OCI-LY7 (cell line): ENCODE measurements around the gene HCAR1. TPM values are rescaled to one million over a fixed set of nuclear protein-coding genes. Genes with fewer than 3 reads are reported as not detected.
A peak's percentile ranks its signal among the peaks of the same experiment; 100 is the strongest.

Source experiments
- BruUV-seq: library from RNA; stranded (reverse); fragments of 400-500 nt; replicated peaks from 2 replicates; lab custom pipeline; 2021; lab: Mats Ljungman, UMichigan
- CTCF ChIA-PET: fragments of 300-600 bp; sonication (Branson Sonifier 250); formaldehyde crosslinking; loops from one replicate; lab custom pipeline; 2022; ENCODE audit warnings: antibody characterized with exemption; ENCODE audit not compliant: unreplicated experiment; lab: Charles Lee
- POLR2A ChIA-PET: fragments of 300-600 bp; sonication (Branson Sonifier 250); formaldehyde crosslinking; loops from one replicate; lab custom pipeline; 2022; ENCODE audit warnings: antibody characterized with exemption; lab: Charles Lee
- DNase-seq: peaks from one replicate; pipeline ENCODE4 v3.0.0-alpha.2; 2015; ENCODE audit warnings: low spot score
- H2AFZ ChIP-seq: fragments of 200-600 bp; sonication (generic), shearing (Covaris generic); 2 replicates; pipeline ENCODE4 v1.6.1; 2014; ENCODE audit warnings: mild to moderate bottlenecking, antibody characterized with exemption, low read length, moderate library complexity
- H3K27ac ChIP-seq: fragments of 200-600 bp; sonication (generic); 2 replicates; pipeline ENCODE4 v1.5.1; 2014; ENCODE audit warnings: mixed run types, low read depth, mild to moderate bottlenecking, moderate library complexity, low read length, inconsistent platforms; ENCODE audit not compliant: poor library complexity, severe bottlenecking
- H3K36me3 ChIP-seq: fragments of 200-600 bp; sonication (generic); 2 replicates; pipeline ENCODE4 v1.6.1; 2014; ENCODE audit warnings: mild to moderate bottlenecking, antibody characterized with exemption, low read length, moderate library complexity, mixed read lengths; ENCODE audit not compliant: insufficient read depth
- H3K4me1 ChIP-seq: fragments of 200-600 bp; sonication (generic); 2 replicates; pipeline ENCODE4 v1.5.1; 2014; ENCODE audit warnings: mild to moderate bottlenecking, low read length; ENCODE audit not compliant: insufficient read depth, poor library complexity, severe bottlenecking
- H3K4me2 ChIP-seq: fragments of 200-600 bp; sonication (generic); 2 replicates; pipeline ENCODE4 v1.6.1; 2014; ENCODE audit warnings: mild to moderate bottlenecking, low read length
- H3K4me3 ChIP-seq: fragments of 200-600 bp; sonication (generic); 2 replicates; pipeline ENCODE4 v1.5.1; 2014; ENCODE audit warnings: mild to moderate bottlenecking, low read depth, low read length; ENCODE audit not compliant: poor library complexity, severe bottlenecking
- H3K79me2 ChIP-seq: fragments of 200-600 bp; sonication (generic); 2 replicates; pipeline ENCODE4 v1.6.1; 2016; ENCODE audit warnings: low read depth, mild to moderate bottlenecking, low read length, moderate library complexity, mixed read lengths; ENCODE audit not compliant: insufficient read depth
- H3K9me2 ChIP-seq: fragments of 200-600 bp; sonication (generic); 2 replicates; pipeline ENCODE4 v1.6.1; 2016; ENCODE audit warnings: mild to moderate bottlenecking, low read length, mixed read lengths; ENCODE audit not compliant: insufficient read depth
- H3K9me3 ChIP-seq: fragments of 200-600 bp; sonication (generic); 2 replicates; pipeline ENCODE4 v1.6.1; 2014; ENCODE audit warnings: mild to moderate bottlenecking, mixed run types, low read length, mixed read lengths
- H4K20me1 ChIP-seq: fragments of 200-600 bp; sonication (generic); 2 replicates; pipeline ENCODE4 v1.6.1; 2014; ENCODE audit warnings: mild to moderate bottlenecking, antibody characterized with exemption, low read length, moderate library complexity, mixed read lengths; ENCODE audit not compliant: insufficient read depth
- EZH2phosphoT487 ChIP-seq: fragments of 200-600 bp; sonication (generic); IDR thresholded peaks from 2 replicates; pipeline ENCODE4 v1.6.1; 2018; ENCODE audit warnings: low read depth, borderline replicate concordance, mild to moderate bottlenecking, mixed run types, antibody characterized with exemption, low read length, moderate library complexity, mixed read lengths
- intact Hi-C: fragments of 100-400 bp; cut with micrococcal nuclease; formaldehyde crosslinking; loops from one replicate; pipeline ENCODE4 v1.10.0; 2022; ENCODE audit not compliant: unreplicated experiment
- total RNA-seq, 2 experiments: library from RNA; depleted of rRNA in 1 of 2; stranded (reverse); fragments of >200 nt in 1 of 2; shearing (Covaris generic) in 1 of 2; gene quantifications; 2 replicates each; pipeline ENCODE4 v1.2.3, GENCODE V29; 2014 to 2022
- TF ChIP-seq, protein P1 (sequence below): fragments of 200-600 bp; sonication (generic); conservative IDR thresholded peaks from 2 replicates; pipeline ENCODE4 v1.5.1; 2014; ENCODE audit warnings: mild to moderate bottlenecking, antibody characterized with exemption, low read length, moderate library complexity, mixed read lengths

HCAR1 gene
- total RNA-seq, 2 experiments from 2014 or later, result 0.06 TPM; not detected in 1

DNA sequence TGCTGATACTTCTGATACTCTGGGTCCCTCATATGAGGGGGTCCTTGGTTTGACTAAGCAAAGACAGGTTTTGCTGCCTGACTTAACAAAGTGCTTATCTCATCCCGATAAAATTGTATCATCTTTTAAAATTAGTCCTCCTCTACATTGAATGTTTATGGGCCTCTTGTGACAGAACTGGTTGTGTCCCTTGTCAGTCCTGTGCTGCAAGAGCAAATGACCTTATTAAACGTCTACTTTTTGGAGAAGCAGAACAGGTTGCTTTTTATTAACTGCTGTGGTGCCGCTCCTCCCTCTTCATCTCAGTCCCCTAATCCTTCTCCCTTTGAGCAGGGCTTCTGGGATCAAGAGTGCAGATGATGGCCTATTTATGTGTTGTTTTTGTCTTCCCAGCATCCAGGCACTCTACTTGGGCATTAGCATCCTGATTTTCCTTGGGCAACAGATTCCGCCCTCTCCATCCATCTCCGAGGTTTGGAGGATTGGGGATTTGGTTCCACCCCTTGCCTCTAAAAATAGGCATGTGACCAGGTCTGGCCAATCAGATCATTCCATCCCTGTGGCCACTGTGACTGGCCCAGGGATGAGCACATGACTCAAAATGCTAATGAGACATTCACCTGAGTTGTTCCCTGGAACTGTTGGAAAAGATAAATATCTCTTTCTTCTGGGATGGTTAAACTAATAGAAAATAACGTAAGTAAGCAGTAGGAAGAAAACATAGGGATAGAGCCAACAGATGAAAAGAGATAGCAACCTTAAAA, 19.1 kb upstream of the HCAR1 start:
- H3K36me3 ChIP-seq, result peaks cover 13% of the 10 kb centered on the region
- no peak overlapping the region for H3K27ac ChIP-seq
- H3K4me1 ChIP-seq, result peaks cover 33% of the 10 kb centered on the region
- H4K20me1 ChIP-seq, result peaks cover 10% of the 10 kb centered on the region; the same call in 1 of the 2 replicates
- no peak for DNase-seq
- H3K79me2 ChIP-seq, result peaks cover 26% of the 10 kb centered on the region
- H3K4me3 ChIP-seq, result no peak overlapping the region
- no peak overlapping the region; the same call in 1 of the 2 replicates for H3K4me2 ChIP-seq
- TF ChIP-seq, protein P1, sequence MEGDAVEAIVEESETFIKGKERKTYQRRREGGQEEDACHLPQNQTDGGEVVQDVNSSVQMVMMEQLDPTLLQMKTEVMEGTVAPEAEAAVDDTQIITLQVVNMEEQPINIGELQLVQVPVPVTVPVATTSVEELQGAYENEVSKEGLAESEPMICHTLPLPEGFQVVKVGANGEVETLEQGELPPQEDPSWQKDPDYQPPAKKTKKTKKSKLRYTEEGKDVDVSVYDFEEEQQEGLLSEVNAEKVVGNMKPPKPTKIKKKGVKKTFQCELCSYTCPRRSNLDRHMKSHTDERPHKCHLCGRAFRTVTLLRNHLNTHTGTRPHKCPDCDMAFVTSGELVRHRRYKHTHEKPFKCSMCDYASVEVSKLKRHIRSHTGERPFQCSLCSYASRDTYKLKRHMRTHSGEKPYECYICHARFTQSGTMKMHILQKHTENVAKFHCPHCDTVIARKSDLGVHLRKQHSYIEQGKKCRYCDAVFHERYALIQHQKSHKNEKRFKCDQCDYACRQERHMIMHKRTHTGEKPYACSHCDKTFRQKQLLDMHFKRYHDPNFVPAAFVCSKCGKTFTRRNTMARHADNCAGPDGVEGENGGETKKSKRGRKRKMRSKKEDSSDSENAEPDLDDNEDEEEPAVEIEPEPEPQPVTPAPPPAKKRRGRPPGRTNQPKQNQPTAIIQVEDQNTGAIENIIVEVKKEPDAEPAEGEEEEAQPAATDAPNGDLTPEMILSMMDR, result no peak
- TF ChIP-seq EZH2phosphoT487, result no peak
- BruUV-seq, result TSS peak; percentile 61
- H3K9me2 ChIP-seq, result no peaks in the 10 kb centered on the region
- ChIA-PET POLR2A (no interaction called here), CTCF (no interaction called here)
- H3K9me3 ChIP-seq, result no peaks in the 10 kb centered on the region; the same call in 1 of the 2 replicates
- H2AFZ ChIP-seq, result no peak overlapping the region
- intact Hi-C loops, result no loop called here

DNA sequence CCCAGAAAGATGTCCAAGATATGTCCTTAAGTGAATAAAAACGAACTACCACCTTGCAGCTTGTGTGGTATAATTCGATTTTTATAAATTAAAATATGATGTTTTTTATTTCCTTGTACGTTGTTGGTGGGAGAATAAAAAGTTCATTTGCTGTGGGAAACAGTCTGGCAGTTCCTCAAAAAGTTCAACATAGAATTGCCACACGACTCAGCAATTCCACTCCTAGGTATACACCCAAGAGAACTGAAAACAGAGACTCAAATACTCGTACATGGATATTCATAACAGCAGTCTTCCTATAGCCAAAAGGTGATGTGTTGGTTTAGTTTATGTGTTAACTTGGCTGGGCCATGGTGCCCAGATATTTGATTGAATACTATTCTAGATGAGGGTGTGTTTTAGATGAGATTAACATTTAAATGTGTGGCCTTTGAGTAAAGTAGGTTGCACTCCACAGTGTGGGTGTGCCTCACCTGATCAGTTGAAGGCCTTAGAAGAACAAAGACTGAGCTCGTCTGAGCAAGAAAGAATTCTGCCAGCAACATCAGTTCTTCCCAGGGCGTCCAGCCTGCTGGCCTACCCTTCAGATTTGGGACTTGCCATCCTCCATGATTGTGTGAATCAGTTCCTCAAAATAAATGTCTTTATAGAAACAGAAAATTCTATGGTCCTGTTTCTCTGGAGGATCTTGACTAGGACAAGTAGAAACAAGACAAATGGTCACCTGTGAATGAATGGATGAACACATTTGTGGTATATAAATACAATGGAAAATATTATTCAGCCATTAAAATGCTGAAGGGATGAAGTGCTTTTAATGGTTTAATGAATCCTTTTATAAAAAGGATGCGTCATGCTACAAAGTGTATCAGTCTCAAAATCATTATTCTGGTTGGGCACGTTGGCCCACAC, 16.8 kb upstream of the HCAR1 start:
- POLR2A ChIA-PET, result no interaction called here

More for the DNA sequence above, 16.8 kb upstream of the HCAR1 start:
- Histone ChIP-seq H3K9me2 (no peaks in the 10 kb centered on the region), H3K9me3 (no peaks in the 10 kb centered on the region; the same call in 1 of the 2 replicates), H2AFZ (no peak overlapping the region), H3K27ac (no peak overlapping the region), H4K20me1 (no peaks in the 10 kb centered on the region), H3K36me3 (no peaks in the 10 kb centered on the region), H3K4me1 (peaks cover 30% of the 10 kb centered on the region), H3K4me2 (no peak overlapping the region), H3K4me3 (no peak overlapping the region), H3K79me2 (peaks cover 6% of the 10 kb centered on the region; the same call in 1 of the 2 replicates)
- intact Hi-C loops, result no loop called here
- CTCF ChIA-PET, result no interaction called here
- no peak for TF ChIP-seq EZH2phosphoT487
- TF ChIP-seq, protein P1, result no peak
- no peak for DNase-seq
- no TSS peak for BruUV-seq
